DMS 273 (cell line): ENCODE measurements around the gene THAP6.
"Not testable (repeated sequence)": the region's sequence is repeated elsewhere in the genome, so short reads cannot be mapped to it uniquely, and the experiment has no call there.

Experiments used
- DNase-seq: peaks from one replicate; lab custom pipeline; 2025; ENCODE audit not compliant: unreplicated experiment; lab: John Stamatoyannopoulos, UW

THAP6 gene, protein sequence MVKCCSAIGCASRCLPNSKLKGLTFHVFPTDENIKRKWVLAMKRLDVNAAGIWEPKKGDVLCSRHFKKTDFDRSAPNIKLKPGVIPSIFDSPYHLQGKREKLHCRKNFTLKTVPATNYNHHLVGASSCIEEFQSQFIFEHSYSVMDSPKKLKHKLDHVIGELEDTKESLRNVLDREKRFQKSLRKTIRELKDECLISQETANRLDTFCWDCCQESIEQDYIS

DNA sequence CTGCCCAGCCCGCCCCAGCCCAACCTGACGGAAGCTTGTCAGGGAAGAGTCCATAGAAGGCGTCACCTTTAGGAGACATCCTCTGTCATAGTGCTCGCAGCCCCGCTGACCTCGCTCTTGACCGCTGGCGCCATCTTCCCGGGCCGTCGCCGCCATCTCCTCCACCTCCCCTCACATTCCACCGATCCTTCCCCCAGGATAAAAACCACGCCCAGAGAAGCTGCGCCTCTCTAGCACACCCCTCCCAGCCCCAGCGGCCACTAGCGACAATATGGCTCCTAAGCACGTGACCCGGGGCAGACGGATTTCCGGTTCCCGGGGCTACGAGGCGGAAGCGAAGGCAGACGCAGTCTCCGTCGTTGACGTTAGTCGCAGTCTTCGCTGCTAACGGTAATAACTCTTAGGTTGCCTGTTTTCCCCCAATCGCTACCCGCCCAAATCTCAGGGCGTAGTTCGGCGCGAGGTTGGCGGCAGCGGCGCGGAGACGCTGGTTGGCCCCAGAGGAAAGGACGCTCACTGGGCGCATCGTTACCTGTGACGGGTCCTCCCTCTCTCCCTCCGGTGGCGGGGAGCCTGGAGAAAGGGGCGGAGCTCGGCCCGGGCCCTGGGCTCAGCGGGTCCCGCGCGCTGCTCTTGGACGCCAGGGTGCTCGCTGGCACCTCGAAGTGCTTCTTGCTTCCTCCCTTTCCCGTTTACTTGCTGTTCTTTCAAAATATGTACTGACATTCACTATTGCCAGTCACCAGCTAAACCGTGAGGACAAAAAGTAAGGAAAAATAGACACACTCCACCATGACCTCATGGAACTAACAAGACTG, at the start of gene THAP6, which contains the start of gene RCHY1:
TSS of gene THAP6 (plus strand) at position 343 of the 818 bp plus-strand sequence. CDS start 980 bp downstream, outside the sequence.
TSS of gene RCHY1 (minus strand) at position 273 of the 818 bp plus-strand sequence. CDS start at position 156, 117 bp downstream.
- peak; percentile 98 for DNase-seq

DNA sequence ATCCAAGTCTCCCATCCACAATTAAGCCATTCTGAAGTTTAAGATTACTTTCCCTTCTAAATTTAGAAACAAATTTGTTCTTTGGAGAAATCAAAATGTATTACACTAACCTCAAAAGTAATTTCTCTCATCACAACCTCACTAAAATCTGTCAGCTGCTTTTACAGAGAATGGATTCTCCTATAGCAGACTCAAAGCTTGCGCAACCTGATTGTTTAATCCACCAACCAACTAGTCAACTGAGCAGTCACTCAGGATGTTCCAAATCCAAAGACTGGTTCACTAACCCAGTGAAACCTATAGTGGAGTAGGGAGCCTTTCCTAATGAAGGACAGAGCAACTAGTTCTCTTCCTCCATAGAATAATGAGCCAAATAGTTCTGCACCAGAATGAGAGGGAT, 44.4 kb upstream of the THAP6 start:
- no peak for DNase-seq

DNA sequence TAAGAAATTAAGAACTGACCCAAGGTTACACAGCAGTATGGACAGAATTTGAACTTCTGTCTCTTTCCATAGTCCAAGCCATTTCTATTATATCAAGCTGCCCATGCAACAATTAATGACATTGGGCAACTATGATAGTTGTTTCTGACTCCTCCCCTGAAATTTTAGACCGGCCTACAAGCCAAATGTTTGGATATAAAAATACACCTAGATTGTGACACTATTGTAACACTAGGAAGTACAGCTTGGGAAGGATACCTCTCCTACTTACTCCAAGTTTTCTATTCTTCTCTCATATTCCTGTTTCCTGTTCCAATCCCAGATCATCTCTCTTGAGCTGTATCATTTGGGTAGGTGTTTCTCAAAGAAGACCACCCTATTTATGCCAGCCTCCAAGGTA, 43.5 kb upstream of the THAP6 start:
- DNase-seq, result no peak

DNA sequence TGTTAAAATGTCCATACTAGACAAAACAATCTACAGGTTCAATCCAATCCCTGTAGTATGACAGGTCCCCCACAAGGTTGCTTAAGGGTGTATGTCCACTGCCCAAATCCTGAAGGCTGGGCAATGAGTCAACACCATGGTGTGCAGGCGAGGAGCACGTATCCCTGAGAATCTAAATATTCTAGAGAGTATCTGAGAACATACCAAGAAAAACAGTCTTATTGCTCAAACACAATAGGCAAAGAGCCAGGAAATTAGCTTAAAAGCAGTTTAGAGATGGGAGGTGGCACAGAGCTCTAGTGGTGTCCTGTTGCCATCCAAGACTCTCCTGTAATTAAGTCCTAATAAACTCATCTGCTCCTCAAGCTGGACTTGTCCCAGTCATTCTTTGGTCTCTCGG, 37.1 kb upstream of the THAP6 start:
- DNase-seq, result no peak

DNA sequence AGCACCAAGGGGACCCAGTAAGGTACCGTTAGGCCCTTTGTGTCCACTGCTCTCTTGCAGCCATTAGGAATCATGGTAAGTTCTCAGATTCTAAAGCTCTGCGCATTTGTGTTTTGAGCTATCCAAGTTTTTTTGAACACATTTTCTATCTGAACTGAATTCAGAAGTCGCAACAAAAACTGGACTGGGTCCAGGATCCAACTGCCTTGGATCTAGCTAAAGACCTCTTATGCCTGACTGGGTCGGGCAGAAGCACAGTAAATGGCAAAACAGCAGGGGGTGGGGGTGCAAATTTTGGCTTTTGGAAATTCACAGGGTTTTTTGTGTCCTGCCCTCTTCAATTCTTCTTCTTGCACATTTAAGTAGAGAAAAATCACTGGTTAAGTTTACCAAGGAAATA, 30.1 kb upstream of the THAP6 start:
- DNase-seq, result no peak

DNA sequence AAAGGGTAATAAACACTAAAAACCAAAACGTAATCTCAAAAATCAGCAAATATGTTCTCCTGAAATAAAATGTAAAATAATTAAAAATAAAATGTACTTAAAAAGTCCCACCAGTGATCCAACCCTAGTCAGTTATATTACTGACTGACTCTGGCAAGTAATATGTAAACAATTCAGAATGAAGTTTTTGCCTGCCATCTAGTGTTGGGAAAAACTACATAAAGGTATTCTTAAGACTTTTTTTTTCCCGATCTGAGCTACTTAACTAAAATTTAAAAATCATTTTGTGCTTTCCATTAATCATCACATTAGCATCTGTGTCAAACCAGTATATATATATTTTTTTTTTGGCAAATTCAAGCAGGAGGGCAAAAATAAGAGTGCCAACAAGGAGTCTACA, 24.1 kb upstream of the THAP6 start:
- peak; percentile 26 for DNase-seq

DNA sequence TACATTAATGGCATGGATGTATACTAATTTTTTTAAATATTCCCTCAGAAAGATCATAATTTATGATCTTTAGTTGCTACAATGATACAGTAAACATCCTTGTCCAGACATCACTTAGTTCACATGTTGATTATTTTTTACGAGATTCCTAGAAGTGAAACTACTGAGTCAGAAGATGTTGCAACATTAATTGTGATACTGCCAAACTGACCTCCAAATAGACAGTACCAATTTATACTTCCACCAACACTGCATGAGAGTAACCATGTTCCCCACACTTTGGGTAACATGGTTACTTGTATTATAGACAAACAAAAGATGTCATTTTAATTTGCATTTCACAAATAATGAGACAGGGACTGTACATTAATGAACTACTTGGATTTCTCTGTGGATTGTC, 19.7 kb upstream of the THAP6 start:
- DNase-seq, result no peak

DNA sequence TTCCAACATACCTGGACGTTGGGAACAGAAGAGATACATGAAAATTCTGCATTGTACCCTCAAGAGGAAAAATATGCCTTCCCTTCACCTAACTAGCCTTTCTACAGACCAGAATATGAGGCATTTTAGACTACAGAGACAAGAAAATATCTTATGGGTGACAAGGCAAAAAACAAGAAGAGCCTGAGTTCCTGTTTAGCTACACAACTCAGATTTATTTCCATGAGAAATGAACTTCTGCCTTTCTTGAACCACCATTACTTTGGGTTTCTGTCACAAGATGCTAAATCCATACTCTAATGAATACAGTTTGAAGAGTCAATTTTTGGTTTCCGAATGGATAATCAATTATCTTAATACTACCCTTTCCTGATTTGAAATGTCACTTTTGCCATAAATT, 18.8 kb upstream of the THAP6 start:
- DNase-seq, result no peak

DNA sequence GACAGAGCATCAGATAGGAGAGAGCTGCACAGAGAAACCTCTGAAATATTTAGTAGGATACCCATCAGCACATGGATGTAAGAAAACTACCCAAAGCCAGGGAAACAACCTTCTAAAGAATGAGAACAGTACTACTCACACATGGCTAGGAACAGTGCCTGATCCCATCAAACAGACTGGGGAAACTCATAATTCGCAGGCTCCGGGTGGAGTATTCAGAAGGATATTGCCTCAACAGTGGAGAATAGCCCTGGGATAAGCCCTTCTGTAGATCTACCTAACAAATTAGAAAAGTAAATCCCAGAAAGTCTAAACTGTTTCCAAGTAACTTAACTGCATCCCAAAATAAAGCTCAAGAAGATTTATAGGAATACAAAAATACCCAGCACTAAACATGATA, 17.9 kb upstream of the THAP6 start:
- DNase-seq, result no peak

DNA sequence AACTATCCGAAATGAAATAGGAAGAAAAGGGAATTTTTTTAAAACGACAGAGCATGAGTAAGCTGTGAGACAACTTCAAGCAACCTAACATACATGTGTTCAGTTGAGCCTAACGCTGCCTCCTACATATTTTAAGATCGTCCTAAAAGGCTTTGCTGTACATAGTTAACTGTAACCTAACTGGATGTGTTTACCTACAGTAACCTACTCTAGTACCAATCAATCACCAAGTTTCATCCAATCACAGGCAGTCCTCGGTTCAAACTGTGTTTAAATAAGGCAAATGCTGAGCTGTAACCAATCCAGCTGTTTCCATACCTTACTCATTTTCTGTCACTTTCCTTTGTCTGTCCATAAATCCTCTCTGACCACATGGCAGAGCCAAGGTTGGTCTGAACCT, 17.1 kb upstream of the THAP6 start:
- DNase-seq, result no peak

DNA sequence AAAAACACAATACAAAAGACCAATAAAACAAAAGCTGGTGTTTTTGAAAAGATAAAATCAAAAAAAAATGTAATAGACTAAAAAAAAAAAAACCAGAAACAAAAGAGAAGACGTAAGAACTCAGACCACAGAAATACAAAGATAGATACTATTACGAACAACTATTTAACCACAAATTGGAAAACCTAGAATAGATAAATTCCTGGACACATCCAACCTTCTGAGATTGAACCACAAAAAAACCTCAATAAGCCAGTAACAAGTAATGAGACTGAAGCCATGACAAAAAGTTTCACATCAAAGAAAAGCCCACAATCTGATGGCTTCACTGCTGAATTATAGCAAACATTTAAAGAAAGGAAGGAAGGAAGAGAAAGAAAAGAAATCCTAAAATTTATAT, 16.2 kb upstream of the THAP6 start:
- no peak for DNase-seq

DNA sequence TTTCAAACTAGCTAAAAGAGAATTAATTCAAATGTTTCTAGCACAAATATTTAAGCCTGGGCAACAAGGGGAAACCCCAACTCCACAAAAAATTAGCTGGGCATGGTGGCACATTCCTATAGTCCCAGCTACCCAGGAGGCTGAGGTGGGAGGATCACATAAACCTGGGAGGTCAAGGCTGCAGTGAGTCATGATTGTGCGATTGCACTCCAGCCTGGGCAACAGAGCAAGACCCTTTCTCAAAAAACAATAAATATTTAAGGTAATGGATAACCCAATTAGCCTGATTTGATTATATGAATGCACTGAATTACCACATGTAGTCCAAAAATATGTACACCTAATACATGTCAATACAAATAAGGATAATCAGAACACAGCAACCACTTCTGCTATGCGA, 14.4 kb upstream of the THAP6 start:
- no peak for DNase-seq

DNA sequence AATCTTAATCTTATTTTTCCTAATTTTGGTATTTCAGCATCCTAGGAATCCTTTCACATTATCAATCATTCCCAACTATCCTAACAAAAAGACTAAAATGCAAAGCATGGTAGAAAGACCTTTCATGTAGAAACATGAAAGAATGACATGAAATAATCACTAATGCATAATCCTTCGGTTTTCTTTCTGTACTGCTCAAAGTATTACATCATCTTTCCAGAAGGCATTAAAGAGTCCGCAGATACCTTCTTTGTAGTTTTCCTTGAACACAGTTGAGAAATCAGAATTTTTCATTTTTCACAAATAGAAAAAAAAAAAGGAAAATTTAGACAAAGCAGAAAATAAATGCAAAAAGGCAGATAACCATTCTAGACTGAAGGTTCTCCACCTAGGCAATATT, 11.6 kb upstream of the THAP6 start:
- no peak for DNase-seq

DNA sequence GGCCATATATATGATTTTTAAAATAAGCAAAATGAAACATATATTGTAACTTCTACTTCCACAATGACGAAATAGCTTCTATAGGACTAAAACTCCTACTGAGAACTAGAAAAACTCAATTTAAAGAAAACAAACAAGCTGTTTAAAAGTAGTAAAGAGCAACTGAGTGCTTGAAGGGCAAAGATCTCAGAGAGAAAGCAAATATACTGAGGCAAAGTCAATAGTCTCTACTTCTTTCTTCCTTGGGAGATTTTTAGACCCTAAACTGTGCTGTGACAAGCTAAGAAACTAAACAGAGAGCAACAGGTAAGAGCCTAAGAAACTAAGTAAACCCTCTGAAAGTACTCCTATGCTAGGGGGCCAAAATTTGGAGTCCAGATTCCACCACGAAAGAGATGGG, 8.6 kb upstream of the THAP6 start:
- no peak for DNase-seq

DNA sequence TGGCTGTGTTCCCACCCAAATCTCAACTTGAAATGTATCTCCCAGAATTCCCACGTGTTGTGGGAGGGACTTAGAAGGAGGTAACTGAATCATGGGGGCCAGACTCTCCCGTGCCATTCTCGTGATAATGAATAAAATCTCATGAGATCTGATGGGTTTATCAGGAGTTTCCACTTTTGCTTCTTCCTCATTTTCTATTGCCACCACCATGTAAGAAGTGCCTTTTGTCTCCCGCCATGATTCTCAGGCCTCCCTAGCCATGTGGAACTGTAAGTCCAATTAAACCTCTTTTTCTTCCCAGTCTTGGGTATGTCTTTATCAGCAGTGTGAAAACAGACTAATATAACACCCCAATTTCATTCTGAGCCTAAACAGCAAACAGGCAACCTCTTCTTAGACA, 4.7 kb upstream of the THAP6 start:
- DNase-seq, result peak; percentile 4

DNA sequence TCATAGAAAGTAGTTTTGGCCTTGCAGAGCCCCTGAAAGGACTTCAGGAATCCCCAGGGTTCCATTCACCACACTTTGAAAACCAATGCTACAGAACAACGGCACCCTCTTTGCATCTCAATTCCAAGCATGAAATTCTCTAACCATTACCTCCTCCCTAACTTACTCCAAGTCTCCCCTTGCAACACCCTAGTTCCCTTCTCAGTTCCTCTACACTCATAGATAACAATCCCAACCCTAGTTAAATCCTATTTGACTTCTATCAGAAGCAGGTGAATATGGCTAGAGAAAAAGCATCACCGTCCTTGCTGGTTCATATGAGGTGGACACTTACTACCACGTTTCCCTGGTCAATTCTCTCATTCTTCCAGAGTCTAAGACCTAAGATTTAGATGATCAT, 2.4 kb upstream of the THAP6 start:
- DNase-seq, result no peak

DNA sequence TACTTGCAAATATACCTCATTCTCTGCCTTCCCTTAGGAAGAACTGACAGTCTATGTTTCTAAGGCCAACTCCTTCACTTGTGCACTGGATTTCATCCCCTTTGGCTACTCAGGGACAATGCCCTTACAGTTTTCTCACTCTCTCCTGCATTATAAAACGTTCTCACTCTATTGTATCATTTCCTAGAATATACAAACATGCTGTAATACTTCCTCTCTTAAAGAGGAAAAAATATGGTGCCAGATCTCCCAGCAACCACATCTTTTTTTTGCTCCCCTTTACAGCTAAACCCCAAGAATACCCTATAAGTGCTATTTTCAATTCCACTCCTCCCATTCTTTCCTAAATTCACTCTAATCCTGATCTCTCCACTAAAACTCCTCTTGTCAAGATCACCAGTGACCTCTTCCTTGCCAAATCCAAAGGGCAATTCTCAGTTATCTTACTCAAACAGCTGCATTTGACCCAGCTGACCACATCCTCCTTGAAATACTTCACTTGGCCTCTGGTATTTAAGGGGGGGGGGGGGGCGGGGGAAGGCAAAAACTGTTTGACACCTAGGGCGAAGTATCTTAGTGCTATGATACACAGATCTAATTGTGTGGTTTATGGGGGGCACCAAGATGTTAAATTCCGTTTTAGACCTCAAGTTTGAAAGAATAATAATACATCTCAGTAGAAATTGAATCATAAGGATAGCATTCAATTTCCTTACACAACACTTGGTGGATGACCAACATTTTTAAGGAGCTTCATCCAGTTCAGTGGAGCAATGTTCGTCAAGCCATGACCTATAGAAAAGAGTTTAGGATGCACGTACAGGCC, 1.7 kb upstream of the THAP6 start:
- DNase-seq, result no peak

DNA sequence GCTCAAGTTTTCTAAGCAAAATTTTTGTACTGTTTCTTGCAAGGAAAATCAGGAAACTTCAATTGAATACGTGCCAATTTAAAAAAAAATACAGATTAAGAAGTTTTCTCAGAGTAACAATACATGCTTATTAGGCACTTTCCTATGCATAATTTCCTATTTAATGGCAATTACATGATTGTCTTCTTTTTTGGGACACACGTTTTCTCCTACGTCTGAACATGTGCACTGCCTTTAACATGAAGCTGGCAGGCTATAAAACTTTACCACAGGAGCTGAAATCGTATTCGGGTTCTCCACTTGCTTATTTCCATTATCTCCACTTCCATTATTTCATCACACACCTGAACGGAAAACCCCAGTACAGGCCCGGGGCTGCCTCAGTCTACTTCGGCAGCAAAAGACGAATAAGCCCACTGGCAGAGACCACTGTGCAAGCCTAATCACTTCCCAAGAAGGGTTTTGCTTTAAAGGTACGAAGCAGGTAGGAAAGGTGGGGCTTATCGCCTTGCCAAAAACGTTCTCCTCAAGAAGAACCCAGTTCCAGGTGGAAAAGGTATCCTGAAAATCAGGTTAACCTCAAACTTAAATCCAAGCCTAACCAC, 645 bp upstream of the THAP6 start:
- DNase-seq, result peak; percentile 29

DNA sequence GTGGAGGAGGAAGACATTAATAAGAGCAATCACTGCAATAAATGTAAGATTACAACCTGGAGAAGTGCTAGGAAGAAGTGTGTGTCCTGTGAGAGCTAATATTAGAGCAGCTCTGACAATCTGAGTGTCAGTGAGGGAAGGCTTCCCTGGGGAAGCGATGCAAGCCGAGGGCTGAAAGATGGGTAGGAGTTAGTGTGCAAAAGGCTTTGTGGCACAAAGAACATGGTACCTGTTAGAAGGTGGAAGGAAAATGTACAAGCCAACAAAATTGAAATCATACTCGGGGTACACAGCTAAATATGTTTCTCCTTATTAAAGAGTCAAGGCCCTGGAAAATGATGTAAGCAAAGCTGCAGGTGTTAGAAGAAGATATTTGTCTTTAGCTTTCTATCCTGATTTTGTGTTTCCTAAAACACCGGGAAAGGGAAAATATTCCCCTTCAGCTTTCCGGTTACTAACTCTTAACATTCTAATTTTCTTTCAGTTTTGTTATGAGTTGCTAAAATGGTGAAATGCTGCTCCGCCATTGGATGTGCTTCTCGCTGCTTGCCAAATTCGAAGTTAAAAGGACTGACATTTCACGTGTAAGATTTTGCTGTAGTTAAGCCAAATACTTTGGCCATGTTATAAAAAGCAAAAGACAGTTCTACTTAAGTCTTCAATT, 808 bp downstream of the THAP6 start:
- peak; percentile 13 for DNase-seq

DNA sequence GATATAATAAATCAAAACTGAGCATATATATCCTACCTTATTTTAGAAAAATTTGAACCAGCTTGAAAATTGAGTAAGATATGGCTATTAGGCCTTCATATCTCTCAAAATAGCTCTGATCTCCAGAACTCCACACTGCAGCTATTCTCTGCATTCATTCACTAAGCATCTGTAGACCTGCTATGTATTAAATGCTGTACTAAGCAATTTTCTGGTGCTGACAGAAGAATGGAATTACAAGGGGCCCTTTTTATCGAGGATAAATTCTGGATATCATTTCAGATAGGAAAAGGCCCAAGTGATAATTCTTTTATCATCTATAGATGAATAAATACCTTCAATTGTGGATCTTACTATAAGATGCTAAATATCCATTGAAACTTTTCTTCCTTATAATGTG, 1.9 kb downstream of the THAP6 start:
- no peak for DNase-seq

DNA sequence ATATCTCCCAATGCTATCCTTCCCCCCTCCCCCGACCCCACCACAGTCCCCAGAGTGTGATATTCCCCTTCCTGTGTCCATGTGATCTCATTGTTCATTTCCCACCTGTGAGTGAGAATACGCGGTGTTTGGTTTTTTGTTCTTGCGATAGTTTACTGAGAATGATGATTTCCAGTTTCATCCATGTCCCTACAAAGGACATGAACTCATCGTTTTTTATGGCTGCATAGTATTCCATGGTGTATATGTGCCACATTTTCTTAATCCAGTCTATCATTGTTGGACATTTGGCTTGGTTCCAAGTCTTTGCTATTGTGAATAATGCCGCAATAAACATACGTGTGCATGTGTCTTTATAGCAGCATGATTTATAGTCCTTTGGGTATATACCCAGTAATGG, 5.2 kb downstream of the THAP6 start:
- not testable (repeated sequence) for DNase-seq
